Effector memory CD4-positive, alpha-beta T cell (primary cell): ENCODE data around the gene ZBTB3.

Source experiments
- DNase-seq, 3 donors: peaks; one replicate each; pipeline ENCODE4 v3.0.0-alpha.2; 2020
- H3K27ac ChIP-seq: 2 replicates; pipeline ENCODE4 v1.7.0; 2013; ENCODE audit warnings: mild to moderate bottlenecking, low read length, moderate library complexity; ENCODE audit not compliant: insufficient read depth, poor library complexity, severe bottlenecking
- H3K27me3 ChIP-seq: replicated peaks from 2 replicates; pipeline ENCODE4 v1.7.0; 2013; ENCODE audit warnings: mild to moderate bottlenecking, low read length; ENCODE audit not compliant: insufficient read depth, control insufficient read depth, poor library complexity, severe bottlenecking
- H3K36me3 ChIP-seq: 2 replicates; pipeline ENCODE4 v1.7.0; 2013; ENCODE audit warnings: mild to moderate bottlenecking, low read length, moderate library complexity; ENCODE audit not compliant: control insufficient read depth, insufficient read depth
- H3K4me1 ChIP-seq: 2 replicates; pipeline ENCODE4 v1.7.0; 2013; ENCODE audit warnings: low read length, mild to moderate bottlenecking; ENCODE audit not compliant: control insufficient read depth, insufficient read depth, poor library complexity, severe bottlenecking
- H3K4me3 ChIP-seq: 2 replicates; pipeline ENCODE4 v1.7.0; 2013; ENCODE audit warnings: low read length, low read depth, mild to moderate bottlenecking; ENCODE audit not compliant: insufficient read depth, poor library complexity, severe bottlenecking
- H3K9me3 ChIP-seq: 2 replicates; pipeline ENCODE4 v1.7.0; 2013; ENCODE audit warnings: mild to moderate bottlenecking, low read length, moderate library complexity; ENCODE audit not compliant: control insufficient read depth
- total RNA-seq, 3 donors: gene quantifications; one replicate each; lab custom pipeline; 2026; lab: John Stamatoyannopoulos, UW

The ZBTB3 gene
- total RNA-seq, result 6.4 to 7.1 (median 7.1) reads per million in 3 donors

GRCh38 chr11:62753736-62754603 lies at the start of gene ZBTB3:
ZBTB3 (minus strand) TSS chr11:62754160; CDS start chr11:62753664, 496 bp downstream.
- H3K27ac ChIP-seq, result peak within 1 kb of the TSS; percentile 95
- H3K36me3 ChIP-seq, result peaks cover 8% of the 10 kb centered on the region
- peak; percentile 93 to 96 (median 95) for DNase-seq
- H3K27me3 ChIP-seq, result no peaks in the 10 kb centered on the region
- H3K4me3 ChIP-seq, result peak within 1 kb of the TSS; percentile 90
- peaks cover 18% of the 10 kb centered on the region for H3K4me1 ChIP-seq
- H3K9me3 ChIP-seq, result no peaks in the 10 kb centered on the region

- Histone ChIP-seq H3K4me3 (no peak overlapping the region), H3K27me3 (no peaks in the 10 kb centered on the region), H3K9me3 (no peaks in the 10 kb centered on the region), H3K36me3 (peaks cover 72% of the 10 kb centered on the region), H3K4me1 (peaks cover 12% of the 10 kb centered on the region), H3K27ac (no peak overlapping the region)
- no peak for DNase-seq
Observed at GRCh38 chr11:62801071-62801470, 47.1 kb upstream of the ZBTB3 start.

- Histone ChIP-seq H3K9me3 (no peaks in the 10 kb centered on the region), H3K36me3 (peaks cover 87% of the 10 kb centered on the region), H3K27ac (no peak overlapping the region), H3K4me3 (no peak overlapping the region), H3K4me1 (peaks cover 8% of the 10 kb centered on the region), H3K27me3 (no peaks in the 10 kb centered on the region)
- no peak for DNase-seq
Observed at GRCh38 chr11:62799486-62799885, 45.5 kb upstream of the ZBTB3 start.

- no peak for DNase-seq
- no peaks in the 10 kb centered on the region for H3K9me3 ChIP-seq
- peaks cover 11% of the 10 kb centered on the region for H3K4me1 ChIP-seq
- no peaks in the 10 kb centered on the region for H3K27me3 ChIP-seq
- no peak overlapping the region for H3K4me3 ChIP-seq
- peaks cover 71% of the 10 kb centered on the region for H3K36me3 ChIP-seq
- H3K27ac ChIP-seq, result no peak overlapping the region
Observed at GRCh38 chr11:62796281-62796680, 42.3 kb upstream of the ZBTB3 start.

GRCh38 chr11:62794201-62794775 lies 40.3 kb upstream of the ZBTB3 start:
- DNase-seq, result no peak
- H3K4me1 ChIP-seq, result peaks cover 26% of the 10 kb centered on the region
- no peak overlapping the region for H3K4me3 ChIP-seq
- peaks cover 60% of the 10 kb centered on the region for H3K36me3 ChIP-seq
- H3K27ac ChIP-seq, result no peak overlapping the region
- no peaks in the 10 kb centered on the region for H3K27me3 ChIP-seq
- no peaks in the 10 kb centered on the region for H3K9me3 ChIP-seq

- peaks cover 31% of the 10 kb centered on the region for H3K4me1 ChIP-seq
- no peaks in the 10 kb centered on the region for H3K9me3 ChIP-seq
- peak overlapping the region; percentile 80 for H3K27ac ChIP-seq
- peaks cover 41% of the 10 kb centered on the region for H3K36me3 ChIP-seq
- DNase-seq, result no peak
- peak overlapping the region; percentile 90 for H3K4me3 ChIP-seq
- H3K27me3 ChIP-seq, result no peaks in the 10 kb centered on the region
Observed at GRCh38 chr11:62792202-62792575, 38.2 kb upstream of the ZBTB3 start.

- Histone ChIP-seq H3K27ac (peak within 1 kb of the TSS; percentile 80), H3K4me1 (peaks cover 31% of the 10 kb centered on the region), H3K9me3 (no peaks in the 10 kb centered on the region), H3K36me3 (peaks cover 36% of the 10 kb centered on the region), H3K27me3 (no peaks in the 10 kb centered on the region), H3K4me3 (peak within 1 kb of the TSS; percentile 90)
- peak; percentile 77 to 86 (median 83) for DNase-seq
Observed at GRCh38 chr11:62791501-62792201, 37.7 kb upstream of the ZBTB3 start, which contains the start of gene TMEM223. TMEM223 (minus strand) TSS chr11:62792006; CDS start chr11:62791994, 12 bp downstream.

- Histone ChIP-seq H3K27ac (no peak overlapping the region), H3K36me3 (peaks cover 17% of the 10 kb centered on the region), H3K4me1 (peaks cover 37% of the 10 kb centered on the region), H3K9me3 (no peaks in the 10 kb centered on the region), H3K4me3 (no peak overlapping the region), H3K27me3 (no peaks in the 10 kb centered on the region)
- DNase-seq, result no peak
Observed at GRCh38 chr11:62789576-62789975, 35.6 kb upstream of the ZBTB3 start.

GRCh38 chr11:62788991-62789390 lies 35.0 kb upstream of the ZBTB3 start:
- H3K27ac ChIP-seq, result no peak overlapping the region

More at GRCh38 chr11:62788991-62789390, 35.0 kb upstream of the ZBTB3 start:
- Histone ChIP-seq H3K4me1 (peaks cover 37% of the 10 kb centered on the region), H3K27me3 (no peaks in the 10 kb centered on the region), H3K36me3 (peaks cover 11% of the 10 kb centered on the region), H3K9me3 (no peaks in the 10 kb centered on the region), H3K4me3 (no peak overlapping the region)
- no peak for DNase-seq
